HG03135 (cell line): ENCODE measurements around the gene RBM23.
A peak's percentile ranks its signal among the peaks of the same experiment; 100 is the strongest.

Experiments used
- ATAC-seq: cut with Tn5 transposase; IDR thresholded peaks from one replicate; pipeline ENCODE4 v1.9.1; 2021; ENCODE audit warnings: mild to moderate bottlenecking, moderate library complexity; ENCODE audit not compliant: unreplicated experiment

The RBM23 gene

DNA sequence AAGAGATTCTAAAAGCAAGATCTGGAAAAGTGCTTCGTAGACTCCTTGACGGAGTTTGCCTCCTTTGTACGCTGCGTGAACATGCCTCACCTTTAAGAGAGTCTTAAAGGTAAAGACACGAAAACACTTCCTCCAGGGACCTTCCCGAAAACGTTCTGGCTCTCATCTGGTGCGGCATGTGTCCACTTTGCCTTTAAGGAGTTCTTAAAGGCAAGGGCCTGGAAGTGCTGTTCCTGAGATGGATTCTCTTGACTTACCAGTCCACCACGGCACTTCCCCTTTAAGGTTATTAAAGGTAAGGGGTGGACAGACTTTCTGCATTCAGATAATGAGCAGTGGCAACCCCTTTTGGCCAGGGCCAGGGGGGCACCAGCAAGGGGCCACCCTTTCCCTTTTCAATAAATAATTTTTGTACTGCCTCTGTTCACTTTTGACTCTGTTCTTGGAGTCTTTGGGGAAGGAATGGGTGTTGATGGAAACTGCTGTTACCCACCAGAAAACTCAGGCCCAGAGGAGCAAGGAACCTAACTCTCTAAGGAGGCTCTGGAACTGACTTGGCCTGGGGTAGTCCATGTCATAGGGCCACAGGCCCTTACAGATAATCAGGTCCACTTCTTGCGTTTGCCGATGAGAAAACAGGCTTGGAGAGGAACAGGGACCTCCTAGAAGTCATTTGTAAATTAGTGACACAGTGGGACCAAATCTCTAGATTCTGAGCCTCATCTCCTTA, 31.5 kb downstream of the RBM23 start:
- ATAC-seq = peak; percentile 38

- peak; percentile 52 for ATAC-seq
These were observed 32.3 kb downstream of the RBM23 start for GRCh38 chr14:22886500-22887259.

DNA sequence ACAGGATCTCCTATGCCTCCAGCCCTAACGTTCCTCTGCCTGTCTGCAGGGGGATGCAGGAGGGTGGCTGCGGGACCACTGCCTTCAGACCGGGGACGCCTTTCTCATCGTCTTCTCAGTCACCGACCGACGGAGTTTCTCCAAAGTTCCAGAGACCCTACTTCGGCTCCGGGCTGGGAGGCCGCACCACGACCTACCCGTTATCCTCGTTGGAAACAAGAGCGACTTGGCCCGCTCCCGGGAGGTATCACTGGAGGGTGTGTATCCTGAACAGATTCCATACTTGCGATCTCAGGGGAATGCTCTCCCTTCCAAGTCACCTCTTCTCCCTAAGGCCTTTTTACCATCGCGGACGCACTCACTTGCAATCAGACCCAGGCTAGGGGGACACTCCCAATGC, 33.0 kb downstream of the RBM23 start:
- no peak for ATAC-seq

DNA sequence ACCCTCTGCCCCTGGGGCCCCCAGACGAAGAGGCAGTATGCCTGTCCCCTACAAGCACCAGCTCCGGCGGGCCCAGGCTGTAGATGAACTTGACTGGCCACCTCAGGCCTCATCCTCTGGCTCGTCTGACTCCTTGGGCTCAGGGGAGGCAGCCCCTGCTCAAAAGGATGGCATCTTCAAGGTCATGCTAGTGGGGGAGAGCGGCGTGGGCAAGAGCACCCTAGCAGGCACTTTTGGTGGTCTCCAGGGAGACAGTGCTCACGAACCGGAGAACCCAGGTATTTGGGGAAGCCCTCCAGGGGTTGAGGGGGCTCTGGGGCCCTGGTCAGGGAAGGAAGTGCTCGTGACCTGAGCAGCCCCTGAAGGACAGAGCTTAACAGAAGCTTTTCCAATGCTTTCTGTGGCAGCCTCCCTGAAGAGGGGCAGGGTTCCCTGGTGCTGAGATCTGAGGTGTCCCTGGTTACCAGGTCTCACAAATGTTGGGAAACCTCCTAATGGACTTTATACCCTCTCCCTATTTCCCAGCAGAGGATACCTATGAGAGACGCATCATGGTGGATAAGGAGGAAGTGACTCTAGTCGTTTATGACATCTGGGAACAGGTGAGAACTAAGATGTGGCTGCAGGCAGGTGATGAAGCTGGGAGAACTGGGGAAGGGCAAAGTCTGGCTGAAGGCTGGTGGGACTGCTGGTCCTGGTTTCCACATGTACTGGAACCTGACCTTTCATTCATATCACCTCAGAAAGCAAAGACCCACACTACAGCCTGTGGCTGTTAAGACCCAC, 34.0 kb downstream of the RBM23 start:
- ATAC-seq = no peak

- no peak for ATAC-seq
These were observed 34.7 kb downstream of the RBM23 start for GRCh38 chr14:22884076-22884737.

- no peak for ATAC-seq
These were observed 35.6 kb downstream of the RBM23 start, which contains the start of gene REM2 for GRCh38 chr14:22883173-22883976. REM2 (plus strand) TSS chr14:22883222; CDS start chr14:22883288, 66 bp downstream.

DNA sequence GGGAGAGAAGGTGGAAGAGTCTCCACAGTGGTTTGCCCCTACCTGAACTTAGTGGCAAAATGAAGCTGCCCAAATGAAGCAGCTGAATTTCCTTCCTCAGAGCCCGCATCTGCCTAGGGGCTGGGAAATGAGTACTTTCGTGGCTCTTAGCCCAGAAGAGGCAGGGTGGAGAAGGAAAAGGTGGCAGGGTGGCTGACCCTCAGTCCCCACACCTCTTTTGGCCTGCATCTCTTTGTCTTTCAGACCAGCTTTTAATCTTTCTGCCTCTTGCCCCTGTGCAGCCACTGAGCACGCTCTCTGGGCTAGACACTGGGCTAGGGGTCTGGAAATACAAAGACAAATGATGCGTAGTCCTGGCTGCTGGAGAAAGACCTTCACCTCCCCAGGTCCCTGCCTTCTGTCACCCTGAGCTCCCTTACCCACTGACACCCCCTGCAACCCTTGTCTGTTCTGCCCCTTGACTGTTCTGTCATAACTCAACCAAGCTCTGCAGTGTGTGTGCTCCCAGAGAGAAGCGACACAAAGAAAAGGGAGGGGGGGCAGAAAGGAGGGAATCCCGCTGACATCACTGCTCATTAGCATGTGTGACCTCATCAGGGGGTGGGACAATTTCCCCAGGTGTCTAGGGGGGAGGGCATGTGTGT, 36.3 kb downstream of the RBM23 start:
- ATAC-seq = no peak

DNA sequence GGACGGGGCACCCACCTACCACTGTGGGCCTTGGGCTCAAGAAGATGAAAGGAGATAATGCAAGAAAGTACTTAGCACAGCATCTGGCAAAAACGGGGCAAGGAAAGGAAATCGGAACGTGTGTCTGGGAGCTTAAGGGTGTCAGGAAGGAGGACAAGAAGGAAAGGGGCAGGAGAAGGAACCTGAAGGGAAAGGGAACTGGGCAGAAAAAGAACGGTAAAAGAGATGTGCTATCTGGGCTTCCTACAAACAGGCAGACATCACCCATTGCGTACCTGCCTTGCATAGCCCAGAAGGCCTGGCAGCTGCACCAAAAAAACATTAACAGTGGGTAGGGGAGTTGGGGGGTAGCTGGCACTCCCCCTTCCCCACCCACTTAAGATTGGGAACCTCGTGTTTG, 36.9 kb downstream of the RBM23 start:
- ATAC-seq = no peak

DNA sequence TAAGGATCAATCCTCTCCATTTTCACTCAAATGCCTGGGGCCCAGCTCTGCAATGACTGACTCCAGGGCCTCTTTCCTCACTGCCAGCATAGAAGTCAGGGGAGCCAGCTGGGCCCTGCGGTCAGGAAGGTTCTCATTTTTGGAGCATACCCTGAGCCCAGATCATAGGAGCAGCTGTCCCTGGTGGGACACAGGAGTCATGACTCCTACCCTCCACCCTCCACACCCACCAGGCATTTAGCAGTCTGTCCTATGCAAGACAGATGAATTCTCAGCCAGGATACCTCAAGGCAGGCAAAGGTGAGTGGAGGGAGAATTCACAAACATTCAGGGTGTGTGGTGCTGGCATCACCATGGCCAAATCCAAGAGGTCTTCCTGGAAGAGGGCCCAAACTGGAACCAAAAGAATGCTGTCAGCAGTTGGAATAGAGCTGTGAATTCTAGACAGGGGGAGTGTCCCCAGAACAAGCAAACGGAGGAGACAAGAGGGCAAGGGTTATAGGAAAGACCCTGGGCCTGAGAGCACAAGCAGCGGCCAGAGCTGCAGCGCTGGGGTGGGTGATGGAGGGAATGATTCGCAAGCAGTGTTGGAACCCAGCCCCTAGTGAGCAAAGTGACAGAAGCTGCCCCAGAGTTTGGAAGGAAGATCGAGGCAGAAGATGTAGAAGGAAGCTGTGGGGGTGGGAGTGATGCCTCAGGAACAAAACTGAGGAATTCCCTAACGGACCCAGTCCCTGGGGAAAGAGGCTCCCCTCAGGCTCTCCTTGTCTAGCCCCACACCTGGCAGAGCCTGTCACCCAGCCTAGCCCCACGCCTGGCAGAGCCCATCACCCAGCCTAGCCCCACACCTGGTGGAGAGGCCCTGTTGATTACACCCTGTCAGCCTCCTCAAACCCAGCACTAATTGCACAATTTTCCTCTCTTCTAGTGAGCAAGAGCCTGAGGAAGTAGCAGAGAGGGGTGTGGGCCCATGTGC, 40.4 kb downstream of the RBM23 start:
- ATAC-seq = no peak

- no peak for ATAC-seq
These were observed 41.9 kb downstream of the RBM23 start for GRCh38 chr14:22877000-22877501.

DNA sequence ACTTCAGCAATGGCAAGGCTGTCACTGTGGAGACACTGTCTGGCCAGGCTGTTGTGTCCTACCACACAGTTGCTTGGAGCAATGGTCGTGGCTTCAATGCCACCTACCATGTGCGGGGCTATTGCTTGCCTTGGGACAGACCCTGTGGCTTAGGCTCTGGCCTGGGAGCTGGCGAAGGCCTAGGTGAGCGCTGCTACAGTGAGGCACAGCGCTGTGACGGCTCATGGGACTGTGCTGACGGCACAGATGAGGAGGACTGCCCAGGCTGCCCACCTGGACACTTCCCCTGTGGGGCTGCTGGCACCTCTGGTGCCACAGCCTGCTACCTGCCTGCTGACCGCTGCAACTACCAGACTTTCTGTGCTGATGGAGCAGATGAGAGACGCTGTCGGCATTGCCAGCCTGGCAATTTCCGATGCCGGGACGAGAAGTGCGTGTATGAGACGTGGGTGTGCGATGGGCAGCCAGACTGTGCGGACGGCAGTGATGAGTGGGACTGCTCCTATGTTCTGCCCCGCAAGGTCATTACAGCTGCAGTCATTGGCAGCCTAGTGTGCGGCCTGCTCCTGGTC, 43.1 kb downstream of the RBM23 start:
- no peak for ATAC-seq

- no peak for ATAC-seq
These were observed 43.8 kb downstream of the RBM23 start for GRCh38 chr14:22875003-22875747.

GRCh38 chr14:22872833-22873520, 46.0 kb downstream of the RBM23 start:
- no peak for ATAC-seq

- ATAC-seq = peak; percentile 28
These were observed 46.7 kb downstream of the RBM23 start for GRCh38 chr14:22872033-22872832.

- ATAC-seq = peak; percentile 68
These were observed 47.5 kb downstream of the RBM23 start, which contains the start of gene LRP10 for GRCh38 chr14:22871224-22872032. LRP10 (plus strand) TSS chr14:22871740; CDS start chr14:22872304, 564 bp downstream.
